Thymus (tissue), 14 donors: Measurements from ENCODE around the gene CREB1. TPM values are rescaled to one million over a fixed set of nuclear protein-coding genes. Genes with fewer than 3 reads are reported as not detected.

Source experiments
- DNase-seq, 9 donors: peaks; one replicate each; pipeline ENCODE4 v3.0.0-alpha.2; 2013; ENCODE audit warnings: low spot score in 9 of 9, low read depth in 6 of 9, missing footprints in 1 of 9
- H3K27ac ChIP-seq, 2 donors: one replicate each; pipeline ENCODE4 v1.5.1; 2013; ENCODE audit warnings: control low read depth in 1 of 2, low read depth in 1 of 2, low read length in 1 of 2, mild to moderate bottlenecking in 1 of 2, moderate library complexity in 1 of 2
- H3K27me3 ChIP-seq, 2 donors: one replicate each; pipeline ENCODE4 v1.5.1; 2013; ENCODE audit warnings: low read length in 1 of 2; ENCODE audit not compliant: control insufficient read depth in 2 of 2, insufficient read depth in 1 of 2
- H3K36me3 ChIP-seq, 2 donors: one replicate each; pipeline ENCODE4 v1.5.1; 2013; ENCODE audit warnings: low read length in 1 of 2, mild to moderate bottlenecking in 1 of 2, moderate library complexity in 1 of 2; ENCODE audit not compliant: control insufficient read depth in 2 of 2, insufficient read depth in 2 of 2
- H3K4me1 ChIP-seq, 2 donors: one replicate each; pipeline ENCODE4 v1.5.1; 2013; ENCODE audit warnings: low read length in 2 of 2; ENCODE audit not compliant: control insufficient read depth in 2 of 2, insufficient read depth in 2 of 2
- H3K4me3 ChIP-seq, 2 donors: one replicate each; pipeline ENCODE4 v1.5.1; 2013; ENCODE audit warnings: low read length in 2 of 2, control low read depth in 1 of 2, mild to moderate bottlenecking in 1 of 2
- H3K9me3 ChIP-seq, 2 donors: one replicate each; pipeline ENCODE4 v1.5.1; 2013; ENCODE audit warnings: low read length in 1 of 2, mild to moderate bottlenecking in 1 of 2; ENCODE audit not compliant: control insufficient read depth in 2 of 2, insufficient read depth in 1 of 2
- WGBS: extraction: QIAGEN DNeasy Blood & Tissue Kit; methylation state at CpG from one replicate; pipeline ENCODE4 v1.1.7; 2013; 5-methylcytosine and 5-hydroxymethylcytosine counted together
- long read RNA-seq, 10 donors: transcript quantifications; one replicate each; lab custom pipeline, GENCODE V29; 2026
- polyA plus RNA-seq: library from polyadenylated mRNA; stranded (reverse); fragments of 200-250 nt; gene quantifications from one replicate; pipeline ENCODE4 v1.2.3, GENCODE V29; 2013
- total RNA-seq: library from RNA; stranded (reverse); fragments of 120-200 nt; gene quantifications from one replicate; pipeline ENCODE4 v1.2.4, GENCODE V29; 2013
- donor health status: healthy.

Gene CREB1
- total RNA-seq: 50.9 TPM
- 15.5 TPM for polyA plus RNA-seq
- long read RNA-seq, donor 1: 0 reads
- long read RNA-seq, donor 2, full-length matches to known transcripts: 24 of 38 reads
- long read RNA-seq, donor 2, partial matches to known transcripts: 14 of 38 reads
- long read RNA-seq, donor 2, other reads (novel, unspliced or antisense): 0 of 38 reads
- long read RNA-seq, donor 3, full-length matches to known transcripts: 7 of 25 reads
- long read RNA-seq, donor 3, partial matches to known transcripts: 18 of 25 reads
- long read RNA-seq, donor 3, other reads (novel, unspliced or antisense): 0 of 25 reads
- long read RNA-seq, donor 4, full-length matches to known transcripts: 7 of 7 reads
- long read RNA-seq, donor 4, partial matches to known transcripts: 0 of 7 reads
- long read RNA-seq, donor 4, other reads (novel, unspliced or antisense): 0 of 7 reads
- long read RNA-seq, donor 5, full-length matches to known transcripts: 15 of 25 reads
- long read RNA-seq, donor 5, partial matches to known transcripts: 10 of 25 reads
- long read RNA-seq, donor 5, other reads (novel, unspliced or antisense): 0 of 25 reads
- long read RNA-seq, donor 6, full-length matches to known transcripts: 11 of 11 reads
- long read RNA-seq, donor 6, partial matches to known transcripts: 0 of 11 reads
- long read RNA-seq, donor 6, other reads (novel, unspliced or antisense): 0 of 11 reads
- long read RNA-seq, donor 7, full-length matches to known transcripts: 15 of 65 reads
- long read RNA-seq, donor 7, partial matches to known transcripts: 41 of 65 reads
- long read RNA-seq, donor 7, other reads (novel, unspliced or antisense): 9 of 65 reads
- long read RNA-seq, donor 8, full-length matches to known transcripts: 4 of 4 reads
- long read RNA-seq, donor 8, partial matches to known transcripts: 0 of 4 reads
- long read RNA-seq, donor 8, other reads (novel, unspliced or antisense): 0 of 4 reads
- long read RNA-seq, donor 9, full-length matches to known transcripts: 10 of 35 reads
- long read RNA-seq, donor 9, partial matches to known transcripts: 15 of 35 reads
- long read RNA-seq, donor 9, other reads (novel, unspliced or antisense): 10 of 35 reads
- long read RNA-seq, donor 10, full-length matches to known transcripts: 2 of 17 reads
- long read RNA-seq, donor 10, partial matches to known transcripts: 5 of 17 reads
- long read RNA-seq, donor 10, other reads (novel, unspliced or antisense): 10 of 17 reads

DNA sequence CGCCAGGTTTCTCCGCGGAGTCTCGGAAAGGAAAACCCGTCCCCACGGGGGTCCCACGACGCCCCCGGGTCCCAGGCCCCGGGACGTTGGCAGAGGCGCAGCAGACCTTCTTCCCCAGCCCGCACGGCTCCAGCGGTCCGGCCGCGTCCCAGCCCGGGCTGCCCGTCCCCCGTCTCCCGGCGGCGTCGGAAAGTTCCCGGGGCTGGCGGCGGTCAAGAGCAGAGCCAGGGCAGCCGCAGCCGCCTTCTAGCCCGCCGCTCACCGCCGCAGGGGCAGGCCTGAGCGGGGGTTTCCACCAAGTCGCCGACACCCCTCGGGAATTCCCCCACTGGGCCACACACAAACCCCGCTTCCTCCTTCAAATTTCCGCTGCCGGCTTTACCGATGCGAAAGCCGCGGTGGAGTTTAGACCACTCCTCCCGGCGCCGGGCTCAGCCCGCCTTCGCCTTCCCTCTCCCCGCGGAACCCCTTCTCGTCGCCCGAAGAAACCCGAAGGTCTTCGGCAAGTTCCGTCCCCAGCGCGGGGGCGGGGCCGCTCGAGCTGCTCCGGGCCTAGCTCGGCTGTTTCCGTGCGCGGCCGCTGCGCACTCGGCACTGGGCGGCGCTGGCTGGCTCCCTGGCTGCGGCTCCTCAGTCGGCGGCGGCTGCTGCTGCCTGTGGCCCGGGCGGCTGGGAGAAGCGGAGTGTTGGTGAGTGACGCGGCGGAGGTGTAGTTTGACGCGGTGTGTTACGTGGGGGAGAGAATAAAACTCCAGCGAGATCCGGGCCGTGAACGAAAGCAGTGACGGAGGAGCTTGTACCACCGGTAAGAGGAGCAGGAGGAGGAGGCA lies at the start of gene CREB1:
TSS of gene CREB1 (plus strand) at position 633 of the 830 bp plus-strand sequence. CDS start 25,674 bp downstream, outside the sequence.
- Histone ChIP-seq H3K27me3 (no peaks in the 10 kb centered on the region), H3K4me1 (peaks cover 4 to 26% of the 10 kb centered on the region in 2 donors), H3K27ac (peak within 1 kb of the TSS; percentile 100), H3K9me3 (no peaks in the 10 kb centered on the region), H3K4me3 (peak within 1 kb of the TSS; percentile 88 to 90), H3K36me3 (no peaks in the 10 kb centered on the region)
- WGBS: under 1% methylated on average over 92 of the region's 92 CpGs
- peak; percentile 91 to 100 (median 99) for DNase-seq

DNA sequence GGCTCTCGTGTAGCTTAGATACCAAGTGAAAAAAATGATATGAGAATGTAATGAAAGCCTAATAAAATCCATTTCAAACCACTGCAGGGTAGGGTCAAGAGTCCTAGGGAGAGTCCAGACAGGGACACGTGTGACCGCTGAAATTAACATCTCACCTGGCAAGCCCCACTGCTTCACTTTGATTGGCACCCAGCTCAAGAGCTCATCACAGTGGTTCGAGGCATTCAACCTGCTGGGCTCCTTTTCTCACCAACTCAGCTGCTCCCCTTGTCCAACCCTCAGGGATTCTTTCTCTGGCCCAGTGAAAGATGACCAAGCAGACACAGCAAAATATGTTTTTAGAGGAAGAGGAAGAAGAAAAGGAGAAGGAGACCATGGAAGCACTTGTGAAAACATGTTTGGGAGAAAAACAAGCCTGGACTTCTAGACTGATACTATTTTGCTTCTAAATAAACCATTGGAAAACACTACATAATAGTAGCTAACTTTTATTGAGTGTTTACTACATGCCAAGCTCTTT lies 49.2 kb upstream of the CREB1 start:
- DNase-seq: no peak
- Histone ChIP-seq H3K9me3 (no peaks in the 10 kb centered on the region), H3K4me1 (no peaks in the 10 kb centered on the region), H3K36me3 (no peaks in the 10 kb centered on the region), H3K27me3 (no peaks in the 10 kb centered on the region), H3K4me3 (no peak overlapping the region), H3K27ac (no peak overlapping the region)
- 84% methylated on average over 4 of the region's 4 CpGs for WGBS

DNA sequence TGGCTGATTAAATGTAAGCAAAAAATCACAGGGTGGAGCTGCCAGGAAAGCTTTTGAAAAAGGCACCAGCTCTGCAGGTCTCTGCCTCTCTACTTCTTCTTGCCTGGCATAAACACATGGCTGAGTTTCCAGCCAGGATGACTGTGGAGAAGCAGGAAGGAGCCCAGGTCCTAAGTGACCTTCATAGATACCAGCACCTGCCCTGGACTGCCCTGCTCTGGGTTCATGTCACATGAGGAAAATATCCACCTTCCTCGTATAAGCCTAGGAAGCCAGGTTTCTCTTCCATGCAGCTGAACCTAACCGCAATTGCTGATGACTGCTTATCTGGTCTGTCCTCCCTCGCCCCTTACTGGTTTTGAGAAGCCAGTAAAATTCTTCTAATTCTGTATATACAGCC lies 47.8 kb upstream of the CREB1 start:
- WGBS: 92% methylated on average over 3 of the region's 3 CpGs
- Histone ChIP-seq H3K4me3 (no peak overlapping the region), H3K36me3 (no peaks in the 10 kb centered on the region), H3K27me3 (no peaks in the 10 kb centered on the region), H3K27ac (no peak overlapping the region), H3K4me1 (no peaks in the 10 kb centered on the region), H3K9me3 (no peaks in the 10 kb centered on the region)
- no peak for DNase-seq

DNA sequence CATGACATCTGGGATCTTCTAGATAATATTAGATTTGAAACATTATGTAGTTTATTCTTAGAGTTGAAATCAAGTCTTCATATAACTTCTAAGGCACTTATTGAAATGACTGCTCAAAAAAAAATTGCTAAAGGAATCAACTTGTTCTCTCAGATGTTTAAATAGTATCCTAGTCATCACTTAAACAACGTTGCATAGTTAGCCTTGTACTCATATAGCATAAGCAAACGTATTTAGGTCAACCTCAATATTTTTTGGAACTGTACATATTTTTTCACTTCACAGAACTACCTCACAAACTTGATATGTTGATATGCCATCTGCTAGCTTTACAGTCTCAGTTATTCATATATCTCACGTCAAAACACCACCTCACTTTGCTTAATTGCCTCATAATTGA lies 47.1 kb upstream of the CREB1 start:
- no peaks in the 10 kb centered on the region for H3K27me3 ChIP-seq
- H3K9me3 ChIP-seq: no peaks in the 10 kb centered on the region
- H3K4me1 ChIP-seq: no peaks in the 10 kb centered on the region
- no peaks in the 10 kb centered on the region for H3K36me3 ChIP-seq
- no peak overlapping the region for H3K4me3 ChIP-seq
- WGBS: 94% methylated on average over 3 of the region's 3 CpGs
- DNase-seq: no peak
- H3K27ac ChIP-seq: no peak overlapping the region

DNA sequence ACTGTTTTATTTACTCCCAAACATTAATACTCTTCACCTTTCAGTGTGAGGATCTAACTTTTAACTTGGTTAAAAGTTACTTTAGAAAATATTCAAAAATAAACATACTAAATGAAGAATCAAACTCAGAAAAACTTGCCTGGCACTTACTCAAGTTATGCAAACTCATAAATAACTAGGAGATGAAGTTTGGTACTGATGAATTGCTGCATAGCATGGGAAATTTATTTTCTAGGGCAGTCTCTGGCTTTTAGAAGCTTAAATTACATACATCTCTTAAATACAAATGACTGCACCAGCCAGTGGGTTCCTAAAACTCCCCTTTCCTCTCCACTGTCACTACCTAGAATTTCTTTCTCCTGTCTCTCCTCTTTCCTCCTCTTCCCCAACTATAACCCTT lies 46.7 kb upstream of the CREB1 start:
- no peak for DNase-seq
- Histone ChIP-seq H3K27me3 (no peaks in the 10 kb centered on the region), H3K4me1 (no peaks in the 10 kb centered on the region), H3K9me3 (no peaks in the 10 kb centered on the region), H3K27ac (no peak overlapping the region), H3K36me3 (no peaks in the 10 kb centered on the region), H3K4me3 (no peak overlapping the region)

DNA sequence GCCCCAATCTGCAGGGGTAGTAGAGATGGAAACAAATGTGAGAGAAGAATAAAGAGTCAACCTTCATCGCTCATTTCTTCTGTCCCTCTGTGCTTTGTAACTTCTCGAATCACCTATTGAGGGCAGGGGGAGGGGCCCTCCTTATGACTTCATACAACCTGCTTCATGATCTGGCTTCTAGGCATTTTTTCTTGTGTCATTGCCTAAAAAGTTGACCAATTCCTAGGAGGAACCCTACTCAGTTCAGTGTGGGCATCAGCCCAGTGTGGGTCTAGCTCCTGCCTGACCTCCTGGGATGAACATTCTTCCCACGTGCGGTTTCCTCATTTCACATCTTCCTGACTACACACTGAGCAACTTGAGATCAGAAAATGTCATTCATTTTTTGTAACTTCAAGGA lies 46.3 kb upstream of the CREB1 start:
- Histone ChIP-seq H3K9me3 (no peaks in the 10 kb centered on the region), H3K4me1 (no peaks in the 10 kb centered on the region), H3K36me3 (no peaks in the 10 kb centered on the region), H3K27ac (no peak overlapping the region), H3K27me3 (no peaks in the 10 kb centered on the region), H3K4me3 (no peak overlapping the region)
- DNase-seq: no peak
- WGBS: 97% methylated on average over 4 of the region's 4 CpGs

DNA sequence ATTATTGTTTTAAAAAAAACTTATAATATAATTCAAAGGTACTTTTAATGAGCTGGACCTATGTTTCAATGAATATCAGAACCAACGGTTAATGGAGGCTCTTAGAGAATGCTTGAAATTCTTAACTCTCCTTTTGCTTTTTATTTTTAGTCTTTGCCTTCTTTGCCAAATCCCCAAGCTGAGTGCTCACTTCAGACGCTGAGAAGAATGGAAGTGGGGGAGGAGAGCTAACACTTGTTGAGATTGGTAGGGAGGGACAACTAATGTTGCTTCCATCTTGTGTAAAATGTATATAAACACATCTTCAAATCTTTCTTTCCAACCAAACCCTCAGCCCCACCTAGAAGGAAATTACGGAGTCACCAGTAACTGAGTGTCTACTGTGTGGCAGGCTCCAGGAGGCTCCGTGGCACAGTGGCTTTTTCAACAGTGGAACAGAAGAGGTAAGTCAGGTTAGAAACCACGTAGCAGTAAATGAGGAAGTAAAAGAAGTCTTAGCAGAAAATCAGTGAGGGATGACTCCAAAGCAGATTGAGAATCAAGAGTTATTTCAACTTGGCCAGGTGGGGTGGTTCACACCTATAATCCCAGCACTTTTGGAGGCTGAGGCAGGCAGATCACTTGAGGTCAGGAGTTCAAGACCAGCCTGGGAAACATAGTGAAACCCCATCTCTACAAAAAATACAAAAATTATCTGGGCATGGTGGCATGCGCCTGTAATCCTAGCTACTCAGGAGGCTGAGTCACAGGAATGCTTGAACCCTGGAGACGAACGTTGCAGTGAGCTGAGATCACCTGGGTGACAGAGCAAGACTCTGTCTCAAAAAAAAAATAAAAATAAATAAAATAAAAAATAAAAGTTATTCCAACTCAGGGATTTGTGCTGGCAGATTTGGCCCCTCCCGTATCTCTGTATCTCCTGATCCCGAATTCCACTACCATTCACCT lies 45.0 kb upstream of the CREB1 start:
- no peak for DNase-seq
- 84% methylated on average over 10 of the region's 10 CpGs for WGBS
- no peaks in the 10 kb centered on the region for H3K36me3 ChIP-seq
- no peak overlapping the region for H3K4me3 ChIP-seq
- H3K27ac ChIP-seq: no peak overlapping the region
- H3K4me1 ChIP-seq: no peaks in the 10 kb centered on the region
- H3K9me3 ChIP-seq: no peaks in the 10 kb centered on the region
- H3K27me3 ChIP-seq: no peaks in the 10 kb centered on the region
